D721Med (cell line): Measurements from ENCODE around the gene SLC6A16.
"Not testable (repeated sequence)": the region's sequence is repeated elsewhere in the genome, so short reads cannot be mapped to it uniquely, and the experiment has no call there.

Experiments
- DNase-seq: peaks from one replicate; pipeline ENCODE4 v3.0.0; 2011; ENCODE audit warnings: low spot score; ENCODE audit not compliant: insufficient read length
- FAIRE-seq: peaks from 2 replicates; lab custom pipeline; 2011; peaks lifted over from hg19 to GRCh38; lab: Jason Lieb, UNC
- CTCF ChIP-seq: IDR thresholded peaks from 2 replicates; pipeline ENCODE4 v1.5.1; 2012; ENCODE audit warnings: mild to moderate bottlenecking, control low read depth; ENCODE audit not compliant: insufficient read depth; ENCODE audit errors: missing control alignments

The SLC6A16 gene

DNA sequence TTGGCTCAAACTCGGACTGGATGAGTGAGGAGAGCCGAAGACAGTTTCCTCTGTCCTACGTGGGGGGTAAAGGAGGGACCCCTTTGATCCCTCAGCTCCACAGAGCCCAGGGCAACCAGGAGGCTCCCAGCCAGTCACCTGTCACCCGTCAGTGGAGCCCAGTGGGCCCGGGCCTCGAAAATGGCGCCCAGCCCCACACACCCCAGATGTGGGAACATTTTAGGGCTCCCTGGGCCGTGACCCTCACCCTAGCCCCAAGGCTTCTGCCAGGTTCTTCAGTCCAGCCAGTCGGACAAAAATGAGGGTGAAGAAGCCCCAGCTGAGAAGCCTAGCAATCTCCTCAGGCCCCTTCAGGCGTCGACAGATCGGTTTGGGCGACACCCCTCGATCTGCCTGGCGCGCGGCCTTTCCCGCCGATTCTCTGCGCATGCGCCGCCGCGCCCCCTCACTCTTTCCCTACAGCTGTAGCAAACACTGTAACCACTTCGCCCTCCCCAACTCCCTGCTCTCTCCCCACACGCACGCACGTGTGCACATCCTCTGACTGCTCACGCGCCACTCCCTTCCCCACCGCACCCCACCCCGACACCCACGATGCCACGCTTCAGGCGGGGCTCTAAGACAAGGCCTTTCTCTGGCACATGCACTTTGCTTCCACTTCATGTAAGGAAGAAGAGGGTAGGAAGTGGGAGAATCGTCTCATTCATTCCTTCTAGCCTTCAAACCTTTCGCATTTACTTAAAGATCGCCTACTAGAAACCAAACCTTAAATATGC lies at the start of gene SLC6A16:
Gene SLC6A16 (minus strand): TSS at position 391 of the 776 bp plus-strand sequence. CDS start 13,844 bp downstream, outside the sequence.
- DNase-seq (no peak), FAIRE-seq (no peak)
- no peak for TF ChIP-seq CTCF

DNA sequence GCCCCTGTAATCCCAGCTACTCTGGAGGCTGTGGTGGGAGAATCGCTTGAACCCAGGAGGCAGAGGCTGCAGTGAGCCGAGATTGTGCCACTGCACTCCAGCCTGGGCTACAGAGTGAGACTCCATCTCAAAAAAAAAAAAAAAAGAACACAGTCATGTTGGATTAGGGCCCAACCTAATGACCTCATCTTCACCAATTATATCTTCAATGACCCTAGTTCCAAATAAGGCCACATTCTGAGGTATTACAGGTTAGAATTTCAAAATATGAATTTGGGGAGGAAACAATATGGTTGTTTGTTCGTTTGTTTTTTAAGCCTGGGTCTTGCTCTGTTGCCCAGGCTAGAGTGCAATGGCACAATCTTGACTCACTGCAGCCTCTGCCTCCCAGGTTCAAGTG lies 48.2 kb upstream of the SLC6A16 start:
- not testable (repeated sequence) for DNase-seq, FAIRE-seq

GRCh38 chr19:49371184-49371583 lies 46.2 kb upstream of the SLC6A16 start:
- TF ChIP-seq CTCF, result no peak
- no peak for FAIRE-seq

GRCh38 chr19:49368711-49369358 lies 43.8 kb upstream of the SLC6A16 start:
- FAIRE-seq, result no peak
- no peak for TF ChIP-seq CTCF

More at GRCh38 chr19:49371184-49371583, 46.2 kb upstream of the SLC6A16 start:
- no peak for DNase-seq

GRCh38 chr19:49366110-49366509 lies 41.1 kb upstream of the SLC6A16 start:
- no peak for FAIRE-seq

More at GRCh38 chr19:49368711-49369358, 43.8 kb upstream of the SLC6A16 start:
- DNase-seq, result no peak

GRCh38 chr19:49364083-49364737 lies 39.2 kb upstream of the SLC6A16 start:
- no peak for TF ChIP-seq CTCF
- FAIRE-seq (no peak), DNase-seq (no peak)

More at GRCh38 chr19:49366110-49366509, 41.1 kb upstream of the SLC6A16 start:
- TF ChIP-seq CTCF, result no peak
- DNase-seq, result no peak

DNA sequence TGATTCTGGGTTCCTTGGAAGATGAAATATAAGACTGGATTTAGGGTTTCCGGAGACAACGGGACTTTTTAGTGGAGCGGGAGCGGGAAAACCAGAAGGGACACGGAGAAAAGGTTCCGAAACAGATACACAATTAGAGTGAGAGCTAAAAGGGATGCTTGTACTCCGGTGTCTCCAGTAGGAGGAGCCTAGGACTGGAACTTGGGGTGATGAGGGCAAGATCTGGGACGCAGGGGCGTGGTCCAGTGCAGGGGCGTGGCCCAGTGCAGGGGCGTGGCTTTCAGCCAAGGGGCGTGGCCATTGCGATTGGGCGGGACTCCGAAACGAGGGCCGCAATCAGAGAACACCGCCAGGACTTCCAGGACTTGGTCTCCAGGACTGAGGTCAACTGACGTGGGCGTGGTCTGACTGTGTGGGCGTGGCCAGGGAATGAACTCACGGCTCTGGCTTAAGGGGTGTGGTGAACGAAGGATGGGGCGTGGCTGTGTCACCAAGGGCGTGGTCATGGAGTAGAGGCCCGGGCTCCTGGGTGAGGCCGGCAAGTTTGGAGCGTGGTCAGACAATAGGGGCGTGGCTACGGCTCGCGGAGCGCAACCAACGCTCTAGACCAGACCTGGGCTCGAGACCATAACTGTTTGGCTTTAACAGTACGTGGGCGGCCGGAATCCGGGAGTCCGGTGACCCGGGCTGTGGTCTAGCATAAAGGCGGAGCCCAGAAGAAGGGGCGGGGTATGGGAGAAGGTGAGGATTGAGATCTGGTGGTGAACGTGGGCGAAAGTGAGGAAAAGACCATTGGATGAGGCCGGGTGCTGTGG lies 38.5 kb upstream of the SLC6A16 start, which contains the start of gene DKKL1:
Gene DKKL1 (plus strand): TSS at position 610 of the 815 bp plus-strand sequence. CDS start 122 bp downstream, at position 732.
- DNase-seq (no peak), FAIRE-seq (no peak)
- TF ChIP-seq CTCF, result peak; percentile 10
